CD14-positive monocyte (primary cell): Measurements from ENCODE around the gene CCDC175. TPM values are rescaled to one million over a fixed set of nuclear protein-coding genes. Genes with fewer than 3 reads are reported as not detected.

Experiments used
- DNase-seq, 3 donors: peaks; one replicate each; pipeline ENCODE4 v3.0.0-alpha.2; 2011 to 2022
- H2AFZ ChIP-seq: 2 replicates; pipeline ENCODE4 v1.6.0; 2012; ENCODE audit warnings: mild to moderate bottlenecking, low read depth, low read length, inconsistent platforms; ENCODE audit not compliant: insufficient read depth, poor library complexity, severe bottlenecking
- H3K27ac ChIP-seq, 2 donors: 1 replicate in 1 of 2; 2 replicates in 1 of 2; pipeline ENCODE4 v1.5.1; 2012 to 2013; ENCODE audit warnings: low read length in 2 of 2, control low read depth in 1 of 2, inconsistent platforms in 1 of 2, low read depth in 1 of 2, mild to moderate bottlenecking in 1 of 2
- H3K27me3 ChIP-seq, 2 donors: one replicate each; pipeline versions ENCODE4 v1.6.0 to v1.6.1; 2011 to 2013; ENCODE audit warnings: low read length in 2 of 2; ENCODE audit not compliant: control insufficient read depth in 2 of 2, insufficient read depth in 2 of 2
- H3K36me3 ChIP-seq, 2 donors: replicated peaks in 1 of 2; 1 replicate in 1 of 2; 2 replicates in 1 of 2; pipeline versions ENCODE4 v1.5.1 to v1.6.1; 2012 to 2013; ENCODE audit warnings: low read length in 2 of 2, control low read depth in 1 of 2, inconsistent platforms in 1 of 2, mild to moderate bottlenecking in 1 of 2; ENCODE audit not compliant: insufficient read depth in 2 of 2, control insufficient read depth in 1 of 2
- H3K4me1 ChIP-seq, 2 donors: 1 replicate in 1 of 2; 2 replicates in 1 of 2; pipeline versions ENCODE4 v1.5.1 to v1.6.1; 2012 to 2013; ENCODE audit warnings: low read length in 2 of 2, control low read depth in 1 of 2, inconsistent platforms in 1 of 2, mild to moderate bottlenecking in 1 of 2, moderate library complexity in 1 of 2; ENCODE audit not compliant: insufficient read depth in 2 of 2, control insufficient read depth in 1 of 2
- H3K4me2 ChIP-seq: replicated peaks from 2 replicates; pipeline ENCODE3; 2012; ENCODE audit warnings: low read length, moderate library complexity, mild to moderate bottlenecking; ENCODE audit not compliant: poor library complexity, severe bottlenecking; ENCODE audit errors: extremely low read depth
- H3K4me3 ChIP-seq, 3 experiments: fragments of 200-600 bp in 1 of 3; sonication (generic) in 1 of 3; replicated peaks in 1 of 3; 1 replicate in 2 of 3; 2 replicates in 1 of 3; pipeline ENCODE4 v1.5.1; 2011 to 2013; ENCODE audit warnings: low read length in 3 of 3, mild to moderate bottlenecking in 3 of 3, control low read depth in 2 of 3, low read depth in 2 of 3, inconsistent platforms in 1 of 3, moderate library complexity in 1 of 3
- H3K79me2 ChIP-seq: 2 replicates; pipeline ENCODE4 v1.6.0; 2012; ENCODE audit warnings: mild to moderate bottlenecking, control low read depth, inconsistent platforms, low read length, moderate library complexity; ENCODE audit not compliant: insufficient read depth
- H3K9ac ChIP-seq: 2 replicates; pipeline ENCODE4 v1.6.0; 2017; ENCODE audit warnings: low read length, mild to moderate bottlenecking; ENCODE audit not compliant: insufficient read depth, poor library complexity, severe bottlenecking
- H3K9me3 ChIP-seq, 2 donors: replicated peaks in 1 of 2; 1 replicate in 1 of 2; 2 replicates in 1 of 2; pipeline versions ENCODE4 v1.5.1 to v1.6.1; 2012 to 2013; ENCODE audit warnings: low read length in 2 of 2, control low read depth in 1 of 2; ENCODE audit not compliant: control insufficient read depth in 1 of 2, insufficient read depth in 1 of 2
- H4K20me1 ChIP-seq: 2 replicates; pipeline ENCODE4 v1.6.0; 2012; ENCODE audit warnings: mild to moderate bottlenecking, low read length, control low read depth, moderate library complexity; ENCODE audit not compliant: insufficient read depth
- H3K27ac Mint-ChIP-seq, 7 donors: one replicate each; pipeline ENCODE4 v1.8.0; 2020; ENCODE audit warnings: mild to moderate bottlenecking in 7 of 7, mixed read lengths in 7 of 7, moderate library complexity in 6 of 7, inconsistent platforms in 2 of 7
- H3K27me3 Mint-ChIP-seq, 3 donors: one replicate each; pipeline ENCODE4 v1.8.0; 2021 to 2022; ENCODE audit warnings: low read depth in 3 of 3, mild to moderate bottlenecking in 3 of 3, mixed read lengths in 3 of 3, moderate library complexity in 3 of 3, inconsistent platforms in 1 of 3
- H3K36me3 Mint-ChIP-seq, 2 donors: one replicate each; pipeline ENCODE4 v1.8.0; 2020; ENCODE audit warnings: mixed read lengths in 2 of 2, inconsistent platforms in 1 of 2, mild to moderate bottlenecking in 1 of 2
- H3K4me1 Mint-ChIP-seq: one replicate; pipeline ENCODE4 v1.8.0; 2020; ENCODE audit warnings: mild to moderate bottlenecking, mixed read lengths
- H3K4me3 Mint-ChIP-seq, 2 donors: one replicate each; pipeline ENCODE4 v1.8.0; 2020; ENCODE audit warnings: mild to moderate bottlenecking in 2 of 2, mixed read lengths in 2 of 2, moderate library complexity in 1 of 2
- H3K9me3 Mint-ChIP-seq, 7 donors: one replicate each; pipeline ENCODE4 v1.8.0; 2020 to 2022; ENCODE audit warnings: mixed read lengths in 7 of 7, mild to moderate bottlenecking in 6 of 7, moderate library complexity in 6 of 7, inconsistent platforms in 2 of 7
- CTCF ChIP-seq: fragments of 200-600 bp; IDR thresholded peaks from one replicate; pipeline ENCODE4 v1.8.0; 2022; ENCODE audit warnings: antibody characterized with exemption, mild to moderate bottlenecking
- WGBS: methylation state at CpG from one replicate; pipeline ENCODE4 v1.1.5; 2013; ENCODE audit warnings: missing lambda C conversion rate; ENCODE audit not compliant: insufficient coverage; 5-methylcytosine and 5-hydroxymethylcytosine counted together
- intact Hi-C, 2 donors: fragments of 100-400 bp; cut with micrococcal nuclease; formaldehyde crosslinking; loops; one replicate each; pipeline versions ENCODE4 v1.15.0 to v1.15.1; 2023
- polyA plus RNA-seq, 3 donors: library from polyadenylated mRNA; depleted of rRNA in 1 of 3; unstranded in 2 of 3; stranded (reverse) in 1 of 3; fragments of 300-500 nt in 2 of 3; fragments of >200 nt in 1 of 3; fragmentation: Illumina TruSeq in 2 of 3; gene quantifications; 1 replicate in 2 of 3; 2 replicates in 1 of 3; pipeline ENCODE4 v1.2.3, GENCODE V29; 2012 to 2021

The CCDC175 gene
- polyA plus RNA-seq, 3 donors = not detected

DNA sequence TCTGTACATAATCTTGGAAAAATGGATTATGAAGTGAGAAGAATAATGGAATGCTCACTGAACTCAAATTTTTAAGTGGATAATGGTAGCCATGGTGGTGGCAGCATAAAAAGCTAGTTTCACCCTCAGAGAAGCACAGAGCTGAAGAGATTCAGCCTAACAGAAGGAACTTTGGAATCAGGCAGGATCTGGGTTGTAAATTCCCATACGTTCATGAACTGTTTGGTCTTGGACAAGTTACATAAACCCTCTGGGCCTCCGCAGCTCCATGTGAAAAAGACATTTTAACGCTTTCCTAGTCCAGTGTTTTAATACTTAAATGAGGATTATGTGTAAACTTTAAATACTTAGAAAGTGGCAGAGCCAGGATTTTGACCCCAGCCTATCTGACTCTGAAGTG lies 65.6 kb downstream of the CCDC175 start:
- no peak for DNase-seq
- H3K4me1 ChIP-seq = no peaks in the 10 kb centered on the region
- Mint-ChIP-seq H3K4me3 (no peak overlapping the region), H3K27ac (peak overlapping the region in 1 of 7 donors; percentile 46), H3K4me1 (no peaks in the 10 kb centered on the region), H3K27me3 (peaks cover 0 to 2% (median 1%) of the 10 kb centered on the region in 3 donors), H3K36me3 (no peaks in the 10 kb centered on the region), H3K9me3 (peaks cover 0 to 9% (median 6%) of the 10 kb centered on the region in 7 donors)
- intact Hi-C loops = no loop called here
- TF ChIP-seq CTCF = no peak
- no peaks in the 10 kb centered on the region for H4K20me1 ChIP-seq
- no peak overlapping the region for H3K9ac ChIP-seq
- no peaks in the 10 kb centered on the region for H3K27me3 ChIP-seq
- H3K4me2 ChIP-seq = no peak overlapping the region
- H3K36me3 ChIP-seq = no peaks in the 10 kb centered on the region
- no peak overlapping the region for H2AFZ ChIP-seq
- H3K4me3 ChIP-seq = no peak overlapping the region
- H3K79me2 ChIP-seq = no peaks in the 10 kb centered on the region
- no peak overlapping the region for H3K27ac ChIP-seq
- WGBS = 0% methylated on average over 1 of the region's 3 CpGs
- no peaks in the 10 kb centered on the region for H3K9me3 ChIP-seq

- DNase-seq = no peak
- Mint-ChIP-seq H3K27ac (no peak overlapping the region), H3K4me1 (no peaks in the 10 kb centered on the region), H3K36me3 (no peaks in the 10 kb centered on the region), H3K9me3 (peaks cover 0 to 7% (median 4%) of the 10 kb centered on the region in 7 donors), H3K4me3 (no peak overlapping the region), H3K27me3 (peaks cover 0 to 2% (median 1%) of the 10 kb centered on the region in 3 donors)
- Histone ChIP-seq H4K20me1 (no peaks in the 10 kb centered on the region), H3K36me3 (peaks cover under 1 to 5% of the 10 kb centered on the region in 2 donors), H3K4me1 (no peaks in the 10 kb centered on the region), H3K9me3 (no peaks in the 10 kb centered on the region), H3K27ac (no peak overlapping the region), H3K9ac (no peak overlapping the region), H3K4me2 (no peak overlapping the region), H2AFZ (no peak overlapping the region), H3K27me3 (no peaks in the 10 kb centered on the region), H3K4me3 (no peak overlapping the region), H3K79me2 (no peaks in the 10 kb centered on the region)
- 100% methylated on average over 1 of the region's 2 CpGs for WGBS
- intact Hi-C loops = no loop called here
- TF ChIP-seq CTCF = no peak
These were observed 66.6 kb downstream of the CCDC175 start for GRCh38 chr14:59510001-59510400.
